ENCODE measurements around the gene MMP24OS.

MMP24OS gene

GRCh38 chr20:35314816-35315631 is 37.1 kb upstream of the MMP24OS start:
- no peak overlapping the region for H3K4me3 ChIP-seq (ENCODE audit: low read depth, low read length)
- DNase-seq (ENCODE audit: low read depth): no peak
- TF ChIP-seq CTCF (IDR thresholded peaks at IDR 0.05; ENCODE audit: insufficient read depth, low read depth, low read length, missing control alignments): no peak

DNA sequence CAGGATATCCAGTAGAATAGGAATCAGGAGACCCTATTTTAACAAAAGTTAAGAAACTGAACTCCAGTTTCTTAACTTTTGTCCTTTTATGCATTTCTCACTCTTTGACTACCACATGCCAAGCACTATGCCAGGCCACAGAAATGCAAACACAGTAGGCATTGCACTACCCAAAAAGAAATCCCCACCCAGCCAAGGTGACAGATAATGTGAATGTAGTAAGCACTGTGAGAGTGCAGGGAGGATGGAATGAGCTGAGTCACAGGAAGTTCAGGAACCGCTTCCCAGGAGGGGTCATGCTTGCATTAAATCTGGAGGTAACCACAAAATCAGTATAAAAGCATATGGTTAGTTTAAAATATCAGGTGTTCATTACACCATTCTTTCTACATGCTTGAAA is 34.4 kb upstream of the MMP24OS start:
- no peak for TF ChIP-seq CTCF (IDR thresholded peaks at IDR 0.05; ENCODE audit: insufficient read depth, low read depth, low read length, missing control alignments)
- no peak overlapping the region for H3K4me3 ChIP-seq (ENCODE audit: low read depth, low read length)
- no peak for DNase-seq (ENCODE audit: low read depth)

DNA sequence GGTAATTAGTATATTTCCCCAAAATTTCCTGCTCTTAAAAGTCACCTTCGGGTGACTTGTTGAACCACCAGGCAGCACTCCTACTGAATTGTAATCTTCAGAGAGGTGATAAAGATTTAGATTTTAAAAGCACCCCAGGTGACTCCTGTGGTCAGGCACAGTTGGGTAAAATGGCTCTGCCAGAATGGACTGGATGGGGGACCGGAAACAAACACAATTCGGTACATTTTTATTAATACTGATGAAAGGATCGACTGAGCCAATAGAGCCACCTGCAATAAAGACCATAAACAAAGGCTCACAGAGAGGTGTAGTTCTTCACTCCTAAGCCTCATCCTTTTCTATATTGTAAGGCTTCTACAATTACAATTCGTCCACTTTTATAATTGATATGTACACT is 33.9 kb upstream of the MMP24OS start:
- TF ChIP-seq CTCF (IDR thresholded peaks at IDR 0.05; ENCODE audit: insufficient read depth, low read depth, low read length, missing control alignments): no peak
- H3K4me3 ChIP-seq (ENCODE audit: low read depth, low read length): no peak overlapping the region
- DNase-seq (ENCODE audit: low read depth): no peak

DNA sequence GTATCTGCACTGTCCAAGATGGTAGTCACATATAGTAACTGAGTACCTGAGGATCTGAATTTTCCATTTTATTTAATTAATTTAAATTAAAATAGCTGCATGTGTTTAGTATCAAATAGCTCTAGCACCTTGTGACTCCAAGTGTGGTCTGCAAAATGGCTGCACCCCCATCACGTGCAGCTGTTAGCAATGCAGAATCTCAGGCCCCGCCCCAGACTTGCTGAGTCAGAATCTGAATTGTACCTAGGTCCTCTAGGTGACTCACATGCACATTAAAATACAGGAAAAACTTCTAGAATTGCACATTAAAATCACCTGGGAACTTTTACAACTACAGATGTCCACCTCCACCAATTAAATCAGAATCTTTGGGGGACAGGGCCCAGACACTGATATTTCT is 33.5 kb upstream of the MMP24OS start:
- TF ChIP-seq CTCF (IDR thresholded peaks at IDR 0.05; ENCODE audit: insufficient read depth, low read depth, low read length, missing control alignments): no peak
- no peak overlapping the region for H3K4me3 ChIP-seq (ENCODE audit: low read depth, low read length)
- DNase-seq (ENCODE audit: low read depth): peak; percentile 45

GRCh38 chr20:35307666-35308653 is 30.0 kb upstream of the MMP24OS start:
- H3K4me3 ChIP-seq (ENCODE audit: low read depth, low read length): no peak overlapping the region
- DNase-seq (ENCODE audit: low read depth): no peak
- TF ChIP-seq CTCF (IDR thresholded peaks at IDR 0.05; ENCODE audit: insufficient read depth, low read depth, low read length, missing control alignments): no peak

GRCh38 chr20:35306931-35307517 is 29.1 kb upstream of the MMP24OS start:
- DNase-seq (ENCODE audit: low read depth): peak; percentile 27
- peak; percentile 50 for TF ChIP-seq CTCF (IDR thresholded peaks at IDR 0.05; ENCODE audit: insufficient read depth, low read depth, low read length, missing control alignments)
- no peak overlapping the region for H3K4me3 ChIP-seq (ENCODE audit: low read depth, low read length)
